Left lung (tissue), 10 donors: ENCODE results near the gene CTNNA1. TPM values are rescaled to one million over a fixed set of nuclear protein-coding genes. Genes with fewer than 3 reads are reported as not detected.
"Not testable (repeated sequence)": the region's sequence is repeated elsewhere in the genome, so short reads cannot be mapped to it uniquely, and the experiment has no call there.

ENCODE experiments used
- ATAC-seq: fragments of 200-7000 bp; cut with Tn5 transposase; one replicate; pipeline ENCODE4 v1.9.1; 2020; ENCODE audit warnings: moderate library complexity
- DNase-seq, 4 donors: peaks; one replicate each; pipeline ENCODE4 v3.0.0-alpha.2; 2013 to 2020
- H3K27ac ChIP-seq, 2 donors: fragments of 200-600 bp; sonication (generic) in 1 of 2; one replicate each; pipeline versions ENCODE4 v1.5.0 to v1.8.0; 2020 to 2021
- H3K27me3 ChIP-seq, 2 donors: fragments of 200-600 bp; sonication (generic) in 1 of 2; one replicate each; pipeline versions ENCODE4 v1.5.0 to v1.8.0; 2020 to 2021
- H3K36me3 ChIP-seq, 2 donors: fragments of 200-600 bp; sonication (generic) in 1 of 2; one replicate each; pipeline versions ENCODE4 v1.5.0 to v1.8.0; 2020 to 2021
- H3K4me1 ChIP-seq, 2 donors: fragments of 200-600 bp; one replicate each; pipeline ENCODE4 v1.8.0; 2021
- H3K4me3 ChIP-seq, 2 donors: fragments of 200-600 bp; sonication (generic) in 1 of 2; one replicate each; pipeline versions ENCODE4 v1.5.0 to v1.8.0; 2020 to 2021; ENCODE audit warnings: mild to moderate bottlenecking in 1 of 2
- H3K9me3 ChIP-seq, 2 donors: fragments of 200-600 bp; sonication (generic) in 1 of 2; one replicate each; pipeline versions ENCODE4 v1.5.0 to v1.8.0; 2020 to 2021
- intact Hi-C, 2 donors: fragments of 100-400 bp; cut with DNase I; formaldehyde crosslinking; loops; one replicate each; pipeline versions ENCODE4 v1.11.2 to v1.14.2; 2022
- polyA plus RNA-seq, 6 donors: library from polyadenylated mRNA; unstranded; fragments of 120-200 nt; gene quantifications; one replicate each; pipeline ENCODE4 v1.2.1, GENCODE V29; 2013; ENCODE audit not compliant: insufficient read length in 6 of 6
- total RNA-seq, 2 donors: library from RNA; stranded (reverse); fragmentation: NEBNext Ultra II Directional; extraction: Animal tissue kit (Norgen Biotek cat#: 25700); gene quantifications; one replicate each; pipeline ENCODE4 v1.2.1, GENCODE V29; 2021
- TF ChIP-seq, protein P1 (sequence below), 2 donors: fragments of 200-600 bp; sonication (generic) in 1 of 2; IDR thresholded peaks; one replicate each; pipeline versions ENCODE4 v1.5.0 to v1.8.0; 2021; ENCODE audit warnings: antibody characterized with exemption in 2 of 2
- donor health status: DM: no; HTN: yes; CAD: no.
- donor health status: DM: no; HTN: no; CAD: no.

Gene CTNNA1
- total and polyA plus RNA-seq, 8 donors, result 309 to 443 (median 366) TPM

DNA sequence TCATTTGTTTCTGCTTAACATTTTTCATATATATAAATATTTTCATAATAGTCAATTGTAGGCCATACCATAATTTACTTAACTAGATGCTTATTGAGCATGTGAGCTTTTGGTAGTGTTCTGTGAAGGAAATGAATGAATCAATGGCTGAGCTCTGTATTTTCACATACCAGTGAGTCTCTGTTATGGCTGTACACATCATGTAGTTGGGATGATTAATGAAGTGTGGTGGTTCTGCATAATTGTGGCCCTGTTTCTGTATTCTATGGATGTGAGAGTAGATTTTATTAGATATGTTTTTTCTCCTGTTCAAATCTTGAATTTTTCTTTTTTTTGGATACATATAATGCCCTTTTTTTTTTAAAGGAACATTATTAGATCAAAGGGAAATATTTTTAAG lies 56.2 kb downstream of the CTNNA1 start:
- no peak overlapping the region for H3K4me3 ChIP-seq
- intact Hi-C loops, result no loop called here
- peaks cover 0 to 22% of the 10 kb centered on the region in 2 donors for H3K4me1 ChIP-seq
- peaks cover 0 to 32% of the 10 kb centered on the region in 2 donors for H3K36me3 ChIP-seq
- TF ChIP-seq, protein P1, sequence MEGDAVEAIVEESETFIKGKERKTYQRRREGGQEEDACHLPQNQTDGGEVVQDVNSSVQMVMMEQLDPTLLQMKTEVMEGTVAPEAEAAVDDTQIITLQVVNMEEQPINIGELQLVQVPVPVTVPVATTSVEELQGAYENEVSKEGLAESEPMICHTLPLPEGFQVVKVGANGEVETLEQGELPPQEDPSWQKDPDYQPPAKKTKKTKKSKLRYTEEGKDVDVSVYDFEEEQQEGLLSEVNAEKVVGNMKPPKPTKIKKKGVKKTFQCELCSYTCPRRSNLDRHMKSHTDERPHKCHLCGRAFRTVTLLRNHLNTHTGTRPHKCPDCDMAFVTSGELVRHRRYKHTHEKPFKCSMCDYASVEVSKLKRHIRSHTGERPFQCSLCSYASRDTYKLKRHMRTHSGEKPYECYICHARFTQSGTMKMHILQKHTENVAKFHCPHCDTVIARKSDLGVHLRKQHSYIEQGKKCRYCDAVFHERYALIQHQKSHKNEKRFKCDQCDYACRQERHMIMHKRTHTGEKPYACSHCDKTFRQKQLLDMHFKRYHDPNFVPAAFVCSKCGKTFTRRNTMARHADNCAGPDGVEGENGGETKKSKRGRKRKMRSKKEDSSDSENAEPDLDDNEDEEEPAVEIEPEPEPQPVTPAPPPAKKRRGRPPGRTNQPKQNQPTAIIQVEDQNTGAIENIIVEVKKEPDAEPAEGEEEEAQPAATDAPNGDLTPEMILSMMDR (IDR thresholded peaks at IDR 0.05), result no peak
- no peak overlapping the region for H3K27ac ChIP-seq
- no peaks in the 10 kb centered on the region for H3K27me3 ChIP-seq
- H3K9me3 ChIP-seq, result no peaks in the 10 kb centered on the region
- DNase-seq (no peak), ATAC-seq (no peak)

DNA sequence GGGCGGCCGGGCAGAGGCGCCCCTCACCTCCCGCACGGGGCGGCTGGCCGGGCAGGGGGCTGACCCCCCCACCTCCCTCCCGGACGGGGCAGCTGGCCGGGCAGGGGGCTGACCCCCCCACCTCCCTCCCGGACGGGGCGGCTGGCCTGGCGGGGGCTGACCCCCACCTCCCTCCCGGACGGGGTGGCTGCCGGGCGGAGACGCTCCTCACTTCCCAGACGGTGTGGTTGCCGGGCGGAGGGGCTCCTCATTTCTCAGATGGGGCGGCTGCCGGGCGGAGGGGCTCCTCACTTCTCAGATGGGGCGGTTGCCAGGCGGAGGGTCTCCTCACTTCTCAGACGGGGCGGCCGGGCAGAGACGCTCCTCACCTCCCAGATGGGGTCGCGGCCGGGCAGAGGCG lies 57.6 kb downstream of the CTNNA1 start:
- intact Hi-C loops, H3K9me3 ChIP-seq, H3K27ac ChIP-seq, ATAC-seq, H3K4me3 ChIP-seq, DNase-seq, H3K27me3 ChIP-seq: not testable (repeated sequence)
- peaks cover 0 to 45% of the 10 kb centered on the region in 2 donors for H3K36me3 ChIP-seq
- H3K4me1 ChIP-seq, result peaks cover 0 to 22% of the 10 kb centered on the region in 2 donors

DNA sequence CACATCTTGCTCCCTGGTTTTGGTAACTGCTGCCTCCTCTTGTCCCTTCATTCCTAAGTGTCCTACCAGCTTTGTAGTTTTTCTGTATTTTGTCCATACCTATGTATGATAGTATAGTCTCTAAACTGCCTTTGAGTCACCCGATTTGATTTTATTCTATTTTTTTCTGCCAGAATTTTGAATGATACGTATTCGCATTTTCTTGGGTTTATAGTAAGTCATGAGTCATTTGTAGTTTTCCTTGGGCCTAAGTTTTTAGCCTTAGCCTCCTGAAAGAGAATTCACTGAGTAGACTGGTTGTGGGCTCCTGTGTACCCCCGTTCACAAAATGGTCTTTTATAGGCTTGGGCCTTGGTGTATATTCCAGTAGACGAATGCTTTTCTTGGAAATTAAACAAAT lies 62.3 kb downstream of the CTNNA1 start:
- H3K4me3 ChIP-seq, result no peak overlapping the region
- no peak for DNase-seq
- TF ChIP-seq, protein P1 (IDR thresholded peaks at IDR 0.05), result no peak
- peaks cover 0 to 52% of the 10 kb centered on the region in 2 donors for H3K36me3 ChIP-seq
- intact Hi-C loops, result no loop called here
- H3K27me3 ChIP-seq, result no peaks in the 10 kb centered on the region
- ATAC-seq, result no peak
- H3K9me3 ChIP-seq, result no peaks in the 10 kb centered on the region
- no peak overlapping the region for H3K27ac ChIP-seq
- peaks cover 0 to 3% of the 10 kb centered on the region in 2 donors for H3K4me1 ChIP-seq

DNA sequence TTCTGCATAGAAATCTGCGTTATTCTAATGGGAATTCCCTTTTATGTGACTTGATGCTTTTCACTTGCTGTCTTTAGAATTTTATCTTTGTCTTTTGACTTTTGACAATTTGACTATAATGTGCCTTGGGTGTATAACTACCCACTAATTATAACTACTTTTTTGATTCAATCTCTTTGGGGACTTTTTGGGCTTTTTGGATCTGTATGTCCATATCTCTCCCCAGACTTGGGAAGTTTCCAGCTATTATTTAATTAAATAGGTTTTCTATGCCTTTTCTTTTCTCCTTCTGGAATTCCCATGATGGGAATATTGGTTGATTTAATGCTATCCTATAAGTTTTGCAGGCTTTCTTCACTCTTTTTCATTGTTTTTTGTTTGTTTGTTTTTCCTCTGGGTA lies 64.0 kb downstream of the CTNNA1 start:
- Histone ChIP-seq H3K27me3 (no peaks in the 10 kb centered on the region), H3K4me1 (peaks cover 0 to 20% of the 10 kb centered on the region in 2 donors), H3K36me3 (peaks cover 0 to 47% of the 10 kb centered on the region in 2 donors), H3K9me3 (no peaks in the 10 kb centered on the region), H3K27ac (no peak overlapping the region), H3K4me3 (no peak overlapping the region)
- ATAC-seq (no peak), DNase-seq (no peak)
- intact Hi-C loops, result no loop called here
- TF ChIP-seq, protein P1 (IDR thresholded peaks at IDR 0.05), result no peak

DNA sequence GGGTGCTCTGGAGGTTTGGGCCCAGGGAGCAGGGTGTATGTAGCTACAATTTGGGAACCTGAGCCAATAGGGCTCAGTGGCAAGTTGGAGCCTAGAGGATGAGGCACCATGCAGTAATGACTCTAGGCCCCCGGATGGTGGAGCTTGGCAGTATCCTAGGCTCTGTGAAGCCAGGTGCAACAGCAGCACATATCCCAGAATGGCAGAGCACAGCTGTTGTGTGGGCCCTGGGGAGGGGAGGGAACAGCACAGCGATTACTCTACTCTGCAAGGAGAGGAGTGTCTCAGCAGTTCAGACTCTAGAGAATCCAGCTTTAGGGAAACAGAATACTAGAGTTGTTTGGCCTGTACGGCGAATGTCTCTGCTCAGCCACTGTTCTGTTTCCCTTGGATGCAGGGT lies 65.9 kb downstream of the CTNNA1 start:
- H3K27me3 ChIP-seq, result no peaks in the 10 kb centered on the region
- DNase-seq (no peak), ATAC-seq (no peak)
- H3K9me3 ChIP-seq, result no peaks in the 10 kb centered on the region
- peaks cover 0 to 33% of the 10 kb centered on the region in 2 donors for H3K36me3 ChIP-seq
- H3K27ac ChIP-seq, result no peak overlapping the region
- TF ChIP-seq, protein P1 (IDR thresholded peaks at IDR 0.05), result no peak
- H3K4me1 ChIP-seq, result peaks cover 0 to 24% of the 10 kb centered on the region in 2 donors
- intact Hi-C loops, result no loop called here
- H3K4me3 ChIP-seq, result no peak overlapping the region

DNA sequence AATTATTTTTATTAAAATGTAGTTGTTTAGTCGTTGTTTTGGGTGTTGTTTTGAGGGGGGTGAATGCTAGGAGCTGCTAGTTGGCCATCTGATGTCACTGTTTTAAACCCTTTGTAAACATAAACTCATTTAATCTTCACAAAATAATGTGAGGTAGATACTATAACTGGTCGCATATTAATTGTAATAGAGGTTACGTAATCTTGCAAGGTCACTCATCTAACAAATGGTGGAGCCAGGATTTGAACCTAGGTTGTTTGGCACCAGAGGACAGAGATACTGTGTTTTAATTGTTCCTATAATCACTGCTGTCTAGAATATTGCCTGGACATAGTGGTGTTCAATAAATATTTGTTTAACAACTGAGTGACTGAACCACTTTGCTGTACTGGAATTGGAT lies 67.5 kb downstream of the CTNNA1 start:
- H3K36me3 ChIP-seq, result peaks cover 0 to 31% of the 10 kb centered on the region in 2 donors
- no peak overlapping the region for H3K4me3 ChIP-seq
- intact Hi-C loops, result no loop called here
- TF ChIP-seq, protein P1 (IDR thresholded peaks at IDR 0.05), result no peak
- H3K4me1 ChIP-seq, result peaks cover 0 to 31% of the 10 kb centered on the region in 2 donors
- no peaks in the 10 kb centered on the region for H3K9me3 ChIP-seq
- no peak for ATAC-seq
- no peak for DNase-seq
- H3K27me3 ChIP-seq, result no peaks in the 10 kb centered on the region
- no peak overlapping the region for H3K27ac ChIP-seq
